ENCODE measurements around the gene OSTC. TPM values are rescaled to one million over a fixed set of nuclear protein-coding genes. Genes with fewer than 3 reads are reported as not detected.

OSTC gene
- total and polyA plus RNA-seq, 9 of the 15 experiments (the other 6 are each of a cell fraction or from before 2014, with no cell fraction given) = 112 to 966 (median 235) TPM

DNA sequence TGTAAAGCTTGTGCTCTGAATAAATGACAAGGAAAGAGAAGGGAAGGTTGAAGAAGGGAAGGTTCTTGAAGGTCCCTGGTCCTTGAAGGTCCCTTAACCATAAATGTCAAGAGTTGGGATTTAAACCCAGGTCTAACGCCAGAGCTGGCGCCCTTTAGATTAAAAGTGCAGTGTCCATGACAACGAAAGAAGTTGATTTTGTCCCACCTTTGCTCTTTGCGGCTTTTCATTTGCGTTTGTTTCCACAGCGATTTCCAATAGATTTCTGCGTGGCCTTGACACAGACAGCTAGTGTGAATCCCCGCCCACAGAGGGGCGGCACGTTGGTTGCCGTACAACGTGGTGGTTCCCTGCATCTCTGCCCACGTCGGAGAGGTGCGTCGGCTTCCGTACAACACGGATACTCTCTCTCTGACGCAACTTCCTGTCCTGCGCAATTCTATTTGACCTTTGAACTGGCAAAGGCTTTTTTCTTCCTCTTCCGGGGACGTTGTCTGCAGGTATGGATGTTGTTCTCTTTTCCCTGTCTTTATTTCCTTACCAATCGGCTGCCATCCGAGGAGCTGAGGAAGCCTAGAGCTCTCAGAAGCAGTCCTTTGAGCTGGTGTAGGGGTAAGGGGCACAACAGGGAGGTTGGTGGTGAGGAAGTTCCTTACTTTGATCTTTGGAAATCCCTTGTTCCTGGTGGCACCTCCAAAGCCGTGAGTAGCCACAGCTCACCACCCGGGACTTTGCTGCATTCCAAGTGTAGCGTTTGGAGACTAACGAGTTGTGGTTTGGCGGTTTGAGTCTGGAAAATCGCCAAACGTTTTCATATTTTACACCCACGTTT lies 30.1 kb upstream of the OSTC start, which contains the start of gene RPL34 (continued):
- peak; percentile 11; the same call in 1 of the 2 replicates for TF ChIP-seq PHTF2 (CRISPR knock-in tag; IDR thresholded peaks at IDR 0.05)
- TF ChIP-seq, protein P1, sequence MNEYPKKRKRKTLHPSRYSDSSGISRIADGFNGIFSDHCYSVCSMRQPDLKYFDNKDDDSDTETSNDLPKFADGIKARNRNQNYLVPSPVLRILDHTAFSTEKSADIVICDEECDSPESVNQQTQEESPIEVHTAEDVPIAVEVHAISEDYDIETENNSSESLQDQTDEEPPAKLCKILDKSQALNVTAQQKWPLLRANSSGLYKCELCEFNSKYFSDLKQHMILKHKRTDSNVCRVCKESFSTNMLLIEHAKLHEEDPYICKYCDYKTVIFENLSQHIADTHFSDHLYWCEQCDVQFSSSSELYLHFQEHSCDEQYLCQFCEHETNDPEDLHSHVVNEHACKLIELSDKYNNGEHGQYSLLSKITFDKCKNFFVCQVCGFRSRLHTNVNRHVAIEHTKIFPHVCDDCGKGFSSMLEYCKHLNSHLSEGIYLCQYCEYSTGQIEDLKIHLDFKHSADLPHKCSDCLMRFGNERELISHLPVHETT (CRISPR knock-in tag; conservative IDR thresholded peaks at IDR 0.05 in 1 of 2, IDR thresholded peaks at IDR 0.05 in 1 of 2) = no peak
- TF ChIP-seq NBN (IDR thresholded peaks at IDR 0.05; ENCODE audit: low read depth) = peak; percentile 57; the same call in 1 of the 2 replicates
- no peak for TF ChIP-seq HIVEP1 (CRISPR knock-in tag; IDR thresholded peaks at IDR 0.05)
- TF ChIP-seq CBX2 (IDR thresholded peaks at IDR 0.05; ENCODE audit: insufficient read depth, low read length, poor library complexity, severe bottlenecking) = no peak
- TF ChIP-seq ZNF766 (CRISPR knock-in tag; conservative IDR thresholded peaks at IDR 0.05) = no peak; the same call in 1 of the 2 replicates
- no peak for TF ChIP-seq HEY1 (CRISPR knock-in tag; IDR thresholded peaks at IDR 0.05; ENCODE audit: borderline replicate concordance)
- no peak for TF ChIP-seq PCBP2 (IDR thresholded peaks at IDR 0.05; ENCODE audit: low read depth, low read length, poor library complexity, severe bottlenecking)
- no peak; the same call in 1 of the 2 replicates for TF ChIP-seq FOSL1 (tag; conservative IDR thresholded peaks at IDR 0.05)
- peak; percentile 99 for TF ChIP-seq TAF7 (tag; IDR thresholded peaks at IDR 0.05)
- peak; percentile 89; the same call in 1 of the 2 replicates for TF ChIP-seq POLR2AphosphoS2 (IDR thresholded peaks at IDR 0.05; ENCODE audit: low read length)
- peak; percentile 95 for TF ChIP-seq MYC (IDR thresholded peaks at IDR 0.05; ENCODE audit: low read depth, low read length)
- TF ChIP-seq MYC (CRISPR knock-in tag; IDR thresholded peaks at IDR 0.05; ENCODE audit: borderline replicate concordance, low read depth) = peak; percentile 80; the same call in 1 of the 2 replicates
- TF ChIP-seq NR3C1 (CRISPR knock-in tag; IDR thresholded peaks at IDR 0.05) = no peak
- no peak for TF ChIP-seq ZNF696 (CRISPR knock-in tag; conservative IDR thresholded peaks at IDR 0.05)
- TF ChIP-seq TCF7L2 (IDR thresholded peaks at IDR 0.05; ENCODE audit: low read depth, low read length) = peak; percentile 99
- no peak for TF ChIP-seq BACH1 (tag; IDR thresholded peaks at IDR 0.05)
- TF ChIP-seq ZBTB2 (IDR thresholded peaks at IDR 0.05) = peak; percentile 70; the same call in 1 of the 2 replicates
- no peak for TF ChIP-seq HDAC3 (IDR thresholded peaks at IDR 0.05; ENCODE audit: borderline replicate concordance, partially characterized antibody)
